GM21515 (cell line): ENCODE data around the gene PFDN6.

Experiments used
- ATAC-seq: cut with Tn5 transposase; IDR thresholded peaks from one replicate; pipeline ENCODE4 v1.9.1; 2021; ENCODE audit not compliant: unreplicated experiment

Gene PFDN6

DNA sequence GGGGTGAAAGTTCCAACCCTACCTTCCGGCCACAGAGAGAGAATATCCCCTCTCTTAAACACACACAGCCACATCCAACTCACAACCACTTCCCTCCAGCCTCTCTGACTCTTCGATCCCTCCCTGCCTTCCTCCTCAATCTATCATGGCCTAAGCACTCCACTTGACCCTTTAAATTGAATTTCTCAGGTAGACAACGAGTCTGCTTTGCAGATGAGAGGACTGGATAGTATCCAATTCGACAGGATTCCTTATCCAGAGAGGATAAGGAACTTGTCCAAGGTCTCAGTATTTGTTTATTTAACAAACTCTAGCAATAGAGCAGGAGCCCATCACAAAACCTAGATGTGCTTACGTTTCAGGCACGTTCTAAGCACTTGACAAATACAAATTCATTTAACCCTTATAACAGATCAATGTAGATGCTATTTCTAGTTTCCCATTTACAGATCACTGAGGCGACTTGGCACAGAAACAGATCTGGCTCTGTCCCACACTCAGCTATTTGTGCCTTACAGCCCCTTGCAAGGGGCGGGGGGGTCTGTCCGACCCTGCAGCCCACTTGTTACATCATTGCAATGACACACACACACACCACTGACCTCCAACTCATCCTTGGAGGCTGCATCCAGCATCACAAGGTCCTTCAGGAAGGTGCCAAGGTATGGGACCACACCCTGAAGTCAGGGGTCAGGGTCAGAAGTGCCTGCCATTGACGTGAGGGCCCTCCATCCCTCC is 4.9 kb downstream of the PFDN6 start:
- ATAC-seq: no peak

DNA sequence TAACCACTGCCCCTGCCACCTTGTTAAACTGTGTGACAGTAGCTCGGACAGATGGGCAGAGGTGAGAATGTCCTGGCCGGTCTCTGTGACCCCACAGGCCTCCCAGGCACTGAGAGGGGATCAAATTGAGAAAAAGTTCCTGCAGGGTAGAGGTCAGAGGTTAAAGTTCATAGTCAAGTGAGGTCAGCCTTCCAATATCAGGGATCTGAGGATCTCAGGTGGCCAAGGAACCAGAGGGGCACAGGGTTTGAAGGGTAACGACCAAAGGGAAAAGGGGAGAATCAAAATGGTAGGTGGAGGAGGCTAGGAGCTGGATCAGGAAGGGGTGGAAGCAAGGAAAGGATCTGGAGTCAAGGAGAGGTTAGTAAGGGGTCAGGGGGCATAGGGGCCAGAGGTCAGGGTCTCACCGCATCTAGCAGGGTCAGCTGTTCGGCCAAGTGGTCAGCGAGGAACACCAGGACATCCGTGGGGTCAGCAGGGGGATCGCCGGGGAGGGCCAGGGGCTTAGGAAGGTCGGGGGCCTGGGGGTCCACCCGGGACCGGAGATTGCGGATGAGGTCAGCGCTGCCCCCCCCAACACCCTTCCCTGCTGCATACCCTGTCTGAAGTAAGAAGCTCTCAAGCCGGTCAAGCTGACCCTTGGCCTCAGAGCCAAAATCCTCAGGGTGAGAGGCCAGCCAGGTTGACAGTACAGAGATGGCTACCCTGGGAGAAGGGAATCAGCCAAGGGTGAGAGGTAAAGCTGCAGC is 6.4 kb downstream of the PFDN6 start:
- no peak for ATAC-seq

DNA sequence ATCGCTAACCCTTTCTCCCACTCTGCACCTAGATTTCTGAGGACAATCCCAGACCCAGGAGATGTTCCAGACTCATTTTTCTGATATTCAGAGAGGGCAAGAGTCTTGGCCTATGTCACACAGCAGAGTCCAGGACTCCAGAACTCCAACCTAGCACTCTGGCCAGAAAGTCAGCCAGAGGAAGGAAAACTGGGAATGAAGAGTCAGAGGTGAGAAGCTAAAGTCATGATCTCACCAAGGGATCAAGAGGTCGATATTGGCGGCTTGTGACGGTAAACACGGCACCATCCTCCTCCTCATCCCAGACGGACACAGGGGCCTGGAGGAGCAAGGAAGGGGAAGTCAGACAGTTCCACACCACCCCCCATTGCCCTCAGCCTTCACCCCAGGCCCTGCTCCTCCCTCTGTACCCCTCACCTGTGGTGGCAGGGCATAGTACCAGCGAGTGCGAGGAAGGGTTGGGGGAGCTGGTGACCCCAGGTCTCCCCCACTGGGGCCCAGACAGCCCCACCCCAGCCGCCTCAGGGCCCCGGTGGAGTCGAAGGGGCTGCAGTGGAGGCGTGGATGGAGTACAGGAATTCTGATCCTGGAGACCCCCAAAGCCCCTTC is 7.5 kb downstream of the PFDN6 start:
- ATAC-seq: no peak

DNA sequence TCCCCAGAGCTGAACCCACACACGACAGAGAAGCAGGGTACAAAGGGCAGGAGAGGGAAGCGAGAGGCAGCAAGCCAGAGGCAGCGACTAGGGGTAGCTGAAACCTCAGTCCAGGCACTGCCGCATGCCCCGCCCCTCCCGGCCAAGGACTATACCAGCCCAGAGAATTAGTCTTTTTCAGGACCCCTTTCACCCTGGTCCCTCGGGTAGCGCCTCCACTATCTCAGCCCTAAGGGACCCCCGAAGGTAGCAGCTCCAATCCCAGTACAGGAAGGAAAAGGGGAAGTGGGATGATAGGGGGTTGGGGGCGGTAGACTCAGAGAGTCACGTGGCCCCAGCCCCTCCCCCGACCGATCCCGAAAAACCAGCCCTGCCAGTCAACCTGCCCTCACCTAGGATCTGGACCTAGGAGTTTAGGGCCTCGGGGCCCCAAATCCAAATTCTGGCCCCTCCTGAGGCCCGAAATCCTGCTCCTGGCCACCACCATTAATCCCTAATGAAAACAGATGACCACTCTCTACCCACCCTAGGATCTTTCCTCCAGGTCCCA is 8.1 kb downstream of the PFDN6 start:
- no peak for ATAC-seq

DNA sequence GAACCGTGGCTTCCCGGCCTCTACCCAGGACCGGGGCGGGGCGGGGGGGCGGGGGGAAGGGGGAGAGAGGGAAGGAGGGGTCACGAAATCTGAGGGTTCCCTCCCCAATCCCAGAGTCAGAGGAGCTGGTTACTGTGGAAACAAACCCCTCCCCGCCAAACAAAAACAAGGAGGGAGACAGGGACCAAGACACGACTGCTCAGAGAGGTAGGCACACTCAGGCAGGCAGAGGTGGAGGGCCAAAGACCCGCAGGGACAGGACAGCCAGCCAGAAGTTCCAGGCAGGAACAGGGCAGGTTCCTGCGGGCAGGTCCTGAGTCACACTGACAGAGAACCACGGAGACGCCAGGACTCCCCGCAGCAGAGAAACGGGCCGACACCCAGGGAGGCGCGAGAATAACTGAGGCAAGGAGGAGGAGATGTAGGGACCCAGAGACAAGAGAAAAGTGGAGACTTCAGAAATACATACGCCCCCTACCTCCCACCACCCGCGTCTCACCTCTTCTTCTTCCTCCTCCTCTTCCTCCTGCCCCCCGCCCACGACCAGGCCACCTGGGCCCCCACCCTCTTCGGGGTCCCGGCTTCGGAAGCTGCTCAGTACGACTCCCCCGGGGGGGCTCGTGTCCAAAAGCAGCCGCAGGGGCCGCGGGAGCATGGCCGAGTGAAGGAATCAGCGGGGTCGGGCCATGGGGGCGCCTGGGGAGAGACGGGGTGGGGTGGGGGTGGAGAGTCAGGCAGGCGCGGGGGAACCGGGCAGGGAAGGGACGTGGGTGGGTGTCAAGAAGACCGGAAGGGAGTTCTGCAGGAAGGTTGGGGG is 8.8 kb downstream of the PFDN6 start:
- ATAC-seq: no peak

DNA sequence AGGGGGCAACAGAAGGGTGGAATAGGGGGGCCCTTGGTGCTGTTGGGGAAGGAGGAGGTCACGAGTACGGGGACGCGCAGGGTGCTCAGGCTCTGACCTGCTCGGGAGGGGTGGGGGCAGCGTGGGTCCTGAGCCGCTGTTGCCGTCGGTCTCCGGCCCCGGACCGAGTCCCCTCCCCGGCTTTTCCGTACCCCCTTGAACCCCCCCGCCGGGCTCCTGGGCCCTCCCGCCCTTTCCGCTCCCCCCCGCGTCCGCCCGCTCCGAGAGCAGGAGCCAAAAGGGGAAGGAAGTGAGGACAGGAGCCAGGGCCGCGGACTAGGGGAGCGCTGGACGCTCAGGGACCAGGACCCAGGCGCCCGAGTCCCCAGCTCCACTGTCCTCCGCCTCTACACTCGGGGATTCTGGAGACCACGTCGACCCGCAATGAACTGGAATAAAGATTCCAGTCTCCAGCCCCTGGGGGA is 9.4 kb downstream of the PFDN6 start, which contains the start of gene RGL2:
Gene RGL2 (minus strand): TSS at position 170 of the 464 bp plus-strand sequence. CDS start 332 bp downstream, outside the sequence.
- peak; percentile 24 for ATAC-seq

DNA sequence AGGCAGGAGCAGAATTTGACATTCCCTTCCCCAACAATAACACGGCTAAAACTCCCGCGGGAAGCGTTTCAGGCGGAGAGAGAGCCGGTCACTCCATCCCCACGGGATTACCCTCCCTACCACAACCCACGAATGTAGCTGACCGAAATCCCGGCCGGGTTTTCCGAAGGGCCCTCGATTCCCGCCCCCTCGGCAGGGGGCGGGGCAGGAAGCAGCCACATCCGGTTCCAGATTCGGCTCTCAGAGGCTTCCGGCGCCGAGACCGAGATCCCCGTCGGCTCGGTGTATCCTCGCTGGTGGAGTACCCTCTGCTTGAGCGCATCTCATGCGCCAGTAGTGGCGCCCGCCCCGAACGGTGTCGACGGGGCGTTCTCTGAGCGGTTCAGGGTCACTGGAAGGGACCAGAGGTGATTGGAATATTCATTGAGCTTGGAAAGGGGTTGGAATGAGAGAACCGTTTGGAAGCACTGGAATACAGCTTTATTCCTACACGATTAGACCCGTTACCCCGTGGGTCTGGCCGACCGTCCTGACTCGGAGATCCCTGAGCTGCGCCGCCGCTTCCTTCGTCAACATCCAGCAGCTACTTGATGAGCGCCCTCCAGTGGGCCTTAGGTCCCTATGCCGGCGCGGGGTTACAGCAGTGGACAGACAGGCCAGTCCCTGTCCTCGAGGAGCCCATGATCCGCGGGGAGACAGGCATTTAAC is 10.0 kb downstream of the PFDN6 start:
- peak; percentile 63 for ATAC-seq

DNA sequence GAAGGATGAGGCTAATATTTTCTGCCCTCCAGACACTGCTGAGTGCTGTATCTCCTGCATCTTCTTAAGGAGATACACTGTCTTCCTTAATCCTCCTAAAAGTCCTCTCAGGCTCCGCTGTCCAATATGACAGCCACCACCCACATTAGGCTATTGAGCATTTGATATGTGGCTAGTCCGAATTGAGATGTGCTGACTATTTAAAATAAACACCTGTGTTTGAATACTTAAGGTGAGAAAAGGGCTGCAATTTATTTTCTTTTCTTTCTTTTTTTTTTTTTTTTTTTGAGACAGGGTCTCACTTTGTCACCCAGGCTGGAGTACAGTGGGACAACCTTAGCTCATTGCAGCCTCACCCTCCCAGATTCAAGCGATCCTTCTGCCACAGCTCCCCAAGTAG is 12.5 kb downstream of the PFDN6 start:
- ATAC-seq: no peak

DNA sequence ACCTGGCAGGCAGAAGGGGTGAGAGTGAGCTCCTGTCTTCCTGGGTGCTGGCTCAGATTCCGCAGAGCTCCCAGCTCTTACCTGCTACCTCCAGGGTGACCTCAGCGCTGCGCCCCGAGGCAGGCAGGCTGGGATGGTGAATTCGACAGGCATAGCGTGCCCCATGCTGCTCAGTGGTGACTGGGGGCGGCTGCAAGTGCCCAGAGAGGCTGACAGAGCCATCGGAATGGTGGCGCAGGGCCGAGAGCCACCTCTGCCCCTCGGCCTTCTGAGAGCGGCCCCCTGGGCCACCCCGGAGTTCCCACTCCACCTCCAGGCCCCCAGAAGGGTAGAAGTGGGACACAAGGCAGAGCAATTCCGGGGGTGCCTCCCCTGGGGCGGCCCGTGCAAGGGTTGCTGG is 14.8 kb downstream of the PFDN6 start:
- ATAC-seq: no peak

DNA sequence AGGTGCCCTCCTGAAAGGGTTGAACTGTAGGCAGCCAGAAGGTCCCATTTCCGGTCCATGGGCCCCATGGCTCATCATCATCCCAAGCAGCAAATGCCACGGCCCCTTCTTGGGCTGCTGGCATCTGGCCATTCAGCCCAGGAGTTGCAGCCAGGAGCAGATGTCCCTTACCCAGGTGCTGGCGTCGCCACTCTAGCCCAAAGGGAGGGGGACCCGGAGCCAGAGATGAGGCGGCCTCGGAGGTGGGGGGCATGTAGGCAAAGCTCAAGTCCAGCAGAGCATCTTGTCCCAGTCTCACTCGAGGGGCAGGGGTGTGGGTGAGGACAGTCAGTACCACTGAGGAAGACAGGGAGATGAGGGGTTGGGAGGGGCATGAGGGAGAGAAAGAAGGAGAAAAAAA is 15.7 kb downstream of the PFDN6 start:
- no peak for ATAC-seq

DNA sequence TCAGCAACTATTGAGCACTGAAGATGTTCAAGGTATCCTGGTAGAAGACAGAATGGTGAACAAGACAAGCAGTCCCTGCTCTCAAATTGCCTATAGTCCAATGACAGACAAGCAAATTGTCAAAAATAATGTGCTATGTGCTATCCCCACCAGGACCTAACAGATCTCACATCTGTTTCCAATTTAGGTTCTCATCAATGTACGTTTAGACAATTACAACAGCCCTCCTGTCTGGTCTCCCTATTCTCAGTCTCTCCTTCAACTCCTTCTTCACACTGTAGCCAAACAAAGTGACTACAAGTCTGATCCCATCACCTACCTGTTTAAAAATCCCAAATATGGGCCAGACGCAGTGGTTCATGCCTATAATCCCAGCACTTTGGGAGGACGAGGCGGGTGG is 17.0 kb downstream of the PFDN6 start:
- no peak for ATAC-seq

DNA sequence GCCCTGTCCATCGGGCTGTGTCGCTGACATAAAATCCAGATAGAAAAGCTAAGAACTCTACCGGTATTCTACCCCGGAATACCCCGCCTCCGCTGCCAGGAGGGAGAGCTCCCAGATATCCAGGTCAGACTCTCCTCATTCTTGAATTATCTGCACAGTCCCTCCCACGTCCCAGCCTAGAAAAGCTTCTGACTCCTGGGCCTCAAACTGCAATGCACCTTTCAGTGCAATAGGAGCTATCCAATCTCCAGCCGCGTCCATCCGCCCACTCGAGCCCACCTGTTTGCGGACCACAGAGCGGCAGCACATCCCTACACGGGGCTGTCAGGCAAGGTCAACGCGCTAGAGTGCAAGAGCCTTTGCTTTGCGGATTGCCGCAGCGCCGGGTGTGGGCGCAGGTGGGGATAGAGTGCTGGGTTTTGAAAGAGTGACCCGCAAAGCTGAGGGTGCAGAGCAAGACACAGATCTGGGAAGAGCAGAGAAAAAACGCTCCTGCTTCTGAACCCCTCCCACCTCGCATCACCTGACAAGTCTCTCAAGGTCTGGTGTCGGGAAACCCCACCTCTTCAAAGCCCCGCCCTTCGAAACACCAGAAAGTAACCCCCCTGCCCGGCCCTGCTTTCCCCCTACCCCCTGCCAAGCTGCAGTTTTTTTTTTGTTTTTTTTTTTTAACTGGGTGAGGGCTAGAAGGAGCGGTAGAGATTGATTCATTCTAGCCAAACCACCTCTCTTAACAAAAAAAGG is 23.1 kb downstream of the PFDN6 start:
- ATAC-seq: peak; percentile 28

DNA sequence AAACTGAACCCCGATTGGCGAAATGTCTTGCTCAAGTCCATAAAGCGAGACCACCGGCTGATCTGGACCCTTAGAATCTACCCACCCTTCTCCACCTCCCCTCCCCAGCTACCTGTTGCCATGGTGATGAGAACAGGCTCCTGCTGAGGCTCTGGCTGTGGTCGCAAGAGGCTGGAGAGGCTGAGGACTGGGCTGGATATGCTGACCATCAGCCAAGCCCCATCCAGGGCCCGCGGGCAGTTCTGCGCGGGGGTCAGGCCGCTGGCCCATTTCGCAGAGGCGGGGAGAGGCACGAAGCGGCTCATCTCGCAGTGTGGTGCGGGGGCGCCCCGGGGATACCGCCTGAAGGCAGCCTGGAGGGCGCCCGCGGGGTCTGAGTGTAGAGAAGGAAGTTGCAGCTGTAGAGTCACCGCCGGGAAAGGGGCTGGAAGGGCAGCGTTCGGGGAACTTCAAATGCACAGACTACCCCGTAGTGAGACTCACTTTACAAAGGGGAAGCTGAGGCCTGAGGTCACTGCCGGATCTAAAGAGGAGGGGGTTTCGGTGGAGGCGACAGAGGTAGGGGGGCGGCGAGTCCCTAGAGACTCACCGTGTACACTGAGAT is 23.8 kb downstream of the PFDN6 start:
- peak; percentile 1 for ATAC-seq

DNA sequence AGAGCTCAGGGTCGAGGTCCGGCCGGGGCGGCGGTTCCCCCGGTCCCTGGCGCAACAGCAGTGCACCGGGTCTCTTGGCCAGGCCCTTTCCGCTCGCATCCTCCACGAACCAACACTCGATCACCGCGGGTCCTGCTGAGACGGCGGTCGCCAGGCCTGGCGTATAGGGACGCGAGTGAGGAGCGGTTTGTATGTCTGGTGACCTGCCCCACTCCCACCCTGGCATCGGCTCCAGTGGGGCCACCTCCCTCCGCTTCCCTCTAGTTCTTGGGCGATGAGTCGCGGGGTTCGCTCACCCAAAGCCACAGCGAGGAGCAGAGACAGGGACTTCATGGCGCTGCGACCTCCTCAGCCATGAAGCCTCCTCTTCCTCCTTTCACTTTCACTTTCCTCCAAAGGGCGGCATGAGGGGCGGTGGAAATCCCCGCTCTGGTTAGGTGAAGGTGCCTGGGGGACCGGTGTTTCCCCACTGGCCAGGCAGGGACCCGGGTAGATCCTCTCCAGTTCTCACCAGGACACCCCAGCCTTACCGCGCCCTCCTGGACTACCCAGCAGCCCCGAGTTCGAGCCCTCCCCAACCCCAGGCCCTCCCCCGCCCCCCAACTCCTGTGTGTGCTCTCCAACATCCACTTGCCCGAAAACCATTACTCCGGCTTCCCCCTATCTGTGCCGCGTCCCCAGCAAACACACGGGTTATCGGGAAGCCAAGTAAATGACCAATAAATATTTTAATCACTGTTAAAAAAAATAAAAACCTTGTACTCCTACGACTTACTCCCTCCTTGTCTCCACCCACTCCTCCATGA is 24.5 kb downstream of the PFDN6 start, which contains the start of gene TAPBP:
Gene TAPBP (minus strand): TSS at position 370 of the 806 bp plus-strand sequence. CDS start 37 bp downstream, at position 333.
- peak; percentile 34 for ATAC-seq

DNA sequence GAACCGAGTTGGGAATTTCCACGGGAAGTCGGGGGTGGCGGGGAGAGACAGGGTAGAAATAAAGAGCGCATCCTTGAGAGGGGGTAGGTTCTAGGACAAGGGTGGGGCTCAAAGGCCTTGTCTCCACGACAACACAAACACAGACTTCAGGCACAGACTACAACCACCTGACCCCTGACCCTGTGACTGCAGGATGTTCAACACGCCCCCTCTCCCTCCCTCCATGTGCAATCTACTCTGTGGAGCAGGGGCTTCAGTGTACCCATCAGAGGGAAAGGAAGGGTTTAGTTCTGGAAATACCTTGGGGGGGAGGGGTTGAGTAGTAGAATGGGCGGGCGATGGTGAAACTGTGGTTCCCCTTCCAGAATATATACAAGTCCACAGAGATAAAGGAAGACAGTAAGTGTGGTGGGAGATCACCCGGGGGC is 25.1 kb downstream of the PFDN6 start:
- ATAC-seq: no peak

DNA sequence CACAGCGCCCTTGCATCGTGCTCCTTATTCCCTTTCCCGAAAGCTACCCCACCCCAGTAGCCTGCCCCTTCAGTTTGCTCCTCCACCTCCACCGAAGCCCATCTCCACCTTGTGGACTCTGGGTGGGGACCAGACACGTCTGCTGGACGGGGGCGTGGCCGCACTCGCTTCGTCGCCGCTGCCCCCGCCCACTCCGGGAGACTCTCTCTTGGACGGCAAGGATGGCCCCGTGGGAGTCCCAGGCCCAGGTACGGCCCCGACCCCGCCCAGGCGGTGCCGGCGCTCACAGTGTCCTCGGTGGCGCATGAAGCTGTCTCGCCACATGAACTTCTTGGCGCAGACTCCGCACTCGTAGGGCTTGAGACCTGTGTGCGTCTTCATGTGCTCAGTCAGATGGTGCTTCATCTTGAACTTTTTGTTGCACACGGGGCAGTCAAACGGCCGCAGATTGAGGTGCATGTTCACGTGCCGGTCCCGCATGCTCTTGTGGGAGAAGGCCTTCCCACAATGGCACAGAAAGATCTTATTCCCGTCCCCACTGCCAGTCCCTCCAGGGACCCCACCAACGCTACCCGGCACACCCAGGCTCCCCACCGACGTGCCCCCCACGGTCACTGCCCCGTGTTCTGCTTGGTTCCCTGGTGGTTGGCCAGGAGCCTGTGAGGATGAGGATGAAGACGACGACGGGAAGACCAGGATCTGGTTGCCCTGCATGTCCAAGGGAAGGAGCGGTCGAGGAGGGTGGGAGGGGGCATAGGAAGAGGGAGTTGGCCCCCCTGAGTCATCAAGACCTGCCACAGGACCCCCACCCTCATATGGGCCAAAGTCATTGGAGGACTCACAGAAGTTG is 25.8 kb downstream of the PFDN6 start:
- ATAC-seq: no peak
